ENCODE measurements around the gene VTI1A. TPM values are rescaled to one million over a fixed set of nuclear protein-coding genes. Genes with fewer than 3 reads are reported as not detected.

VTI1A gene
- total RNA-seq = 10 to 100 TPM; 18.1 to 64.1 (median 28.1) TPM
- polyA plus RNA-seq = 10 to 100 TPM in 1 of 3 donors, 1 to 10 TPM in 2; 5.2 to 21.6 (median 9.7) TPM
- long read RNA-seq, donor 1, full-length matches to known transcripts = 4 of 4 reads
- long read RNA-seq, donor 1, partial matches to known transcripts = 0 of 4 reads
- long read RNA-seq, donor 1, other reads (novel, unspliced or antisense) = 0 of 4 reads
- long read RNA-seq, donor 2, full-length matches to known transcripts = 3 of 3 reads
- long read RNA-seq, donor 2, partial matches to known transcripts = 0 of 3 reads
- long read RNA-seq, donor 2, other reads (novel, unspliced or antisense) = 0 of 3 reads
- long read RNA-seq, donor 3, full-length matches to known transcripts = 1 of 1 reads
- long read RNA-seq, donor 3, partial matches to known transcripts = 0 of 1 reads
- long read RNA-seq, donor 3, other reads (novel, unspliced or antisense) = 0 of 1 reads
- long read RNA-seq, donor 4, full-length matches to known transcripts = 5 of 8 reads
- long read RNA-seq, donor 4, partial matches to known transcripts = 0 of 8 reads
- long read RNA-seq, donor 4, other reads (novel, unspliced or antisense) = 3 of 8 reads
- long read RNA-seq, donor 5, full-length matches to known transcripts = 22 of 28 reads
- long read RNA-seq, donor 5, partial matches to known transcripts = 0 of 28 reads
- long read RNA-seq, donor 5, other reads (novel, unspliced or antisense) = 6 of 28 reads
- long read RNA-seq, donor 6, full-length matches to known transcripts = 1 of 3 reads
- long read RNA-seq, donor 6, partial matches to known transcripts = 0 of 3 reads
- long read RNA-seq, donor 6, other reads (novel, unspliced or antisense) = 2 of 3 reads
- long read RNA-seq, donor 7, full-length matches to known transcripts = 1 of 1 reads
- long read RNA-seq, donor 7, partial matches to known transcripts = 0 of 1 reads
- long read RNA-seq, donor 7, other reads (novel, unspliced or antisense) = 0 of 1 reads
- long read RNA-seq, donor 8, full-length matches to known transcripts = 6 of 6 reads
- long read RNA-seq, donor 8, partial matches to known transcripts = 0 of 6 reads
- long read RNA-seq, donor 8, other reads (novel, unspliced or antisense) = 0 of 6 reads
- long read RNA-seq, donor 9, full-length matches to known transcripts = 3 of 3 reads
- long read RNA-seq, donor 9, partial matches to known transcripts = 0 of 3 reads
- long read RNA-seq, donor 9, other reads (novel, unspliced or antisense) = 0 of 3 reads
- long read RNA-seq, donor 10, full-length matches to known transcripts = 2 of 2 reads
- long read RNA-seq, donor 10, partial matches to known transcripts = 0 of 2 reads
- long read RNA-seq, donor 10, other reads (novel, unspliced or antisense) = 0 of 2 reads

DNA sequence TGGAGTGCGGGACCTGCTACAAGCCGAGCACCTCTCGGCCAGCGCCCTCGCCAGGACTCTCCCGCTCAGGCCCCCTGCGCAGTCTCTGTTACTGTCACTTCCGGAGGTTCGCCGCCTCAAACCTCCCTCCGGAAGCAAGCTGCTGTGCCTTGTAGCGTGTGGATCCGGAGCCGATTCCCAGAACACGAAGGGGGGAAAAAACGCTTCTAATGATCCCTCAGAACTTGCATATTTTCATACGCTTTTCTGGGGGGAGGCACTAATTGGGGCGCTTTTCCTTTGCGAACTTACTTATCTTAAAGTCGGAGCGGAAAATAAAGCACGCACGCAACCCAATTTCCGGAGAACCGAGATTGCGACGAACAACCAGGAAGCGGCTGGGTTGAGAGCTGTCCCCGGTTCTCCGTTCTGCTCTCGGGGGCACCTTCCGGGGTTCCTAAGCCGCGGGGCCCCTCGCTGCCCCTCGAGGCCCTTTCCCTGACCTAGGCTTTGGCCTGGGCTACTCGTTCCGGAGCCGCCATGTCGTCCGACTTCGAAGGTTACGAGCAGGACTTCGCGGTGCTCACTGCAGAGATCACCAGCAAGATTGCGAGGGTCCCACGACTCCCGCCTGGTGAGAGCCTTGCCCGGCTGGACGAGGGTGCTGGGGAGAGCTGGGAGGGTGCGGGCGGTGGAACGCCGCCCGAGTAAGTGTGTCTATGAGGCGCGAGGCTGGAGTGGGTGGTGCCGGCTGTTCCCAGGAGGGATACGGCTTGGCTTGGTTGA lies at the start of gene VTI1A, which contains the start of gene ZDHHC6:
TSS of gene VTI1A (plus strand) at position 361 of the 765 bp plus-strand sequence. CDS start at position 520, 159 bp downstream.
TSS of gene ZDHHC6 (minus strand) at position 60 of the 765 bp plus-strand sequence. CDS start 1,478 bp downstream, outside the sequence.
- peak within 1 kb of the TSS; percentile 55 to 92 (median 87) for H3K27ac ChIP-seq
- intact Hi-C loops (cut with DNase I) = loop anchor here in 1 of 2 donors (10.0 kb wide), 1 partner anchor 302 kb away; no protein-coding TSS in a partner anchor
- peaks cover 11 to 30% of the 10 kb centered on the region in 2 donors for H3K4me1 ChIP-seq (replicated peaks in 1 of 2)
- H3K9me3 ChIP-seq (replicated peaks in 1 of 3) = no peaks in the 10 kb centered on the region
- H3K27me3 ChIP-seq = no peaks in the 10 kb centered on the region
- H3K4me3 ChIP-seq = peak within 1 kb of the TSS; percentile 64 to 94 (median 89)
- peaks cover 0 to 12% of the 10 kb centered on the region in 2 donors for H3K36me3 ChIP-seq (replicated peaks in 1 of 2)
- peak; percentile 81 to 93 (median 86) for DNase-seq
- 0 to 1% (median 0%) methylated on average over 53 to 59 of the region's 59 CpGs for WGBS, 4 donors
- peak; percentile 41 to 54 for TF ChIP-seq POLR2A (IDR thresholded peaks at IDR 0.05)
- TF ChIP-seq, protein P1, sequence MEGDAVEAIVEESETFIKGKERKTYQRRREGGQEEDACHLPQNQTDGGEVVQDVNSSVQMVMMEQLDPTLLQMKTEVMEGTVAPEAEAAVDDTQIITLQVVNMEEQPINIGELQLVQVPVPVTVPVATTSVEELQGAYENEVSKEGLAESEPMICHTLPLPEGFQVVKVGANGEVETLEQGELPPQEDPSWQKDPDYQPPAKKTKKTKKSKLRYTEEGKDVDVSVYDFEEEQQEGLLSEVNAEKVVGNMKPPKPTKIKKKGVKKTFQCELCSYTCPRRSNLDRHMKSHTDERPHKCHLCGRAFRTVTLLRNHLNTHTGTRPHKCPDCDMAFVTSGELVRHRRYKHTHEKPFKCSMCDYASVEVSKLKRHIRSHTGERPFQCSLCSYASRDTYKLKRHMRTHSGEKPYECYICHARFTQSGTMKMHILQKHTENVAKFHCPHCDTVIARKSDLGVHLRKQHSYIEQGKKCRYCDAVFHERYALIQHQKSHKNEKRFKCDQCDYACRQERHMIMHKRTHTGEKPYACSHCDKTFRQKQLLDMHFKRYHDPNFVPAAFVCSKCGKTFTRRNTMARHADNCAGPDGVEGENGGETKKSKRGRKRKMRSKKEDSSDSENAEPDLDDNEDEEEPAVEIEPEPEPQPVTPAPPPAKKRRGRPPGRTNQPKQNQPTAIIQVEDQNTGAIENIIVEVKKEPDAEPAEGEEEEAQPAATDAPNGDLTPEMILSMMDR (IDR thresholded peaks at IDR 0.05) = peak in 3 of 6 experiments; percentile 6 to 25 (median 16)

DNA sequence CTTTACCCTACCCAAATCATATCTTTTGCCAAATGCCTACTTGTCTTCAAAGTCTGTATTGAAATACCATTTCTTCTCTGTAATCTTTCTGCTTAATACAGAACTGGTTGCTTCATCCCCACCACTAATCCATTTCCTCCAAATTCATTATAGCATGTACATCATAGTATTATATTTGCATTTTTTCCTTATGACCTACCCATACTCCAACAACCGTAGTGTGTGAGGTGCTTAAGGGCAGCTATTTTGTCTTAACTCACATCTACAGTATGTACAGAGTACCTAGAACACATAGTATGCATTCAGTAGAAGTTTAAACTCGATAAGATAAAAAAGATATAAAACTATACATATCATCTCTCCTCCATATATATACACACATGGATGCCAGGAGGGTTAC lies 49.4 kb upstream of the VTI1A start:
- H3K9me3 ChIP-seq (replicated peaks in 1 of 3) = no peaks in the 10 kb centered on the region
- H3K4me3 ChIP-seq = no peak overlapping the region
- no peaks in the 10 kb centered on the region for H3K4me1 ChIP-seq (replicated peaks in 1 of 2)
- intact Hi-C loops (cut with DNase I) = no loop called here
- no peaks in the 10 kb centered on the region for H3K27me3 ChIP-seq
- no peaks in the 10 kb centered on the region for H3K36me3 ChIP-seq (replicated peaks in 1 of 2)
- 79 to 93% (median 87%) methylated on average over 2 of the region's 2 CpGs for WGBS, 4 donors
- no peak for DNase-seq
- TF ChIP-seq POLR2A (IDR thresholded peaks at IDR 0.05) = no peak
- TF ChIP-seq, protein P1 (IDR thresholded peaks at IDR 0.05) = no peak
- H3K27ac ChIP-seq = no peak overlapping the region

DNA sequence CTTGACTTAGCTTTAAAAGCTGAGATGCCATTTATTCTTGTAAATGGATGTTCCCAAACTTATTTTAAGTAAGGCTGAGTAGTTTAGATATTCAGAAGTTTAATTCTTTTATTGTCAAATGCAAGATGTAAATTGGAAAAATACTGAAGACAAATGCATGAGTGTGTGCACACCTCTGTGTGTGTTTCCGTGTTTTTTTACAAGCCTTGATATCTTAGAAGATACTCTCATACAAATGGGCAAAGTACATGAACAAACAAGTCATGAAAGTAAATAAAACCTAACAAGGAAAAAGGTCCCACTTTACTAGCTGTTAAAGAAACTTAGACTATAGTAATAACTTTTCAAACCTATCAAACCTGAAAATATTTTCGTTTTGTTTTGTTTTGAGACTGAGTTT lies 44.1 kb upstream of the VTI1A start:
- H3K36me3 ChIP-seq (replicated peaks in 1 of 2) = no peaks in the 10 kb centered on the region
- DNase-seq = no peak
- TF ChIP-seq POLR2A (IDR thresholded peaks at IDR 0.05) = no peak
- TF ChIP-seq, protein P1 (IDR thresholded peaks at IDR 0.05) = no peak
- no peak overlapping the region for H3K4me3 ChIP-seq
- 69 to 80% (median 78%) methylated on average over 2 of the region's 2 CpGs for WGBS, 4 donors
- H3K4me1 ChIP-seq (replicated peaks in 1 of 2) = no peaks in the 10 kb centered on the region
- H3K27ac ChIP-seq = no peak overlapping the region
- intact Hi-C loops (cut with DNase I) = no loop called here
- H3K9me3 ChIP-seq (replicated peaks in 1 of 3) = no peaks in the 10 kb centered on the region
- H3K27me3 ChIP-seq = no peaks in the 10 kb centered on the region

Data from adrenal gland (tissue), 19 donors.